PFSK-1 (cell line): Measurements from ENCODE around the gene AP3S2.

ENCODE experiments used
- POLR2AphosphoS5 ChIP-seq: IDR thresholded peaks from 2 replicates; pipeline ENCODE4 v1.6.1; 2012; ENCODE audit warnings: low read depth, mild to moderate bottlenecking, control low read depth, low read length, moderate library complexity
- SIN3A ChIP-seq: IDR thresholded peaks from 2 replicates; pipeline ENCODE4 v1.6.1; 2012; ENCODE audit warnings: mild to moderate bottlenecking, low read length, moderate library complexity, borderline replicate concordance; ENCODE audit not compliant: insufficient read depth
- TAF1 ChIP-seq: IDR thresholded peaks from 2 replicates; pipeline ENCODE4 v1.6.1; 2012; ENCODE audit warnings: low read length, control low read depth, borderline replicate concordance; ENCODE audit not compliant: insufficient read depth
- TF ChIP-seq, protein P1 (sequence below), 2 experiments: IDR thresholded peaks; 2 replicates each; pipeline versions ENCODE4 v1.6.1 to v1.8.0; 2011 to 2012; ENCODE audit warnings: low read depth in 2 of 2, low read length in 2 of 2, control low read depth in 1 of 2, inconsistent platforms in 1 of 2, mild to moderate bottlenecking in 1 of 2, moderate library complexity in 1 of 2; ENCODE audit not compliant: insufficient read depth in 1 of 2

DNA sequence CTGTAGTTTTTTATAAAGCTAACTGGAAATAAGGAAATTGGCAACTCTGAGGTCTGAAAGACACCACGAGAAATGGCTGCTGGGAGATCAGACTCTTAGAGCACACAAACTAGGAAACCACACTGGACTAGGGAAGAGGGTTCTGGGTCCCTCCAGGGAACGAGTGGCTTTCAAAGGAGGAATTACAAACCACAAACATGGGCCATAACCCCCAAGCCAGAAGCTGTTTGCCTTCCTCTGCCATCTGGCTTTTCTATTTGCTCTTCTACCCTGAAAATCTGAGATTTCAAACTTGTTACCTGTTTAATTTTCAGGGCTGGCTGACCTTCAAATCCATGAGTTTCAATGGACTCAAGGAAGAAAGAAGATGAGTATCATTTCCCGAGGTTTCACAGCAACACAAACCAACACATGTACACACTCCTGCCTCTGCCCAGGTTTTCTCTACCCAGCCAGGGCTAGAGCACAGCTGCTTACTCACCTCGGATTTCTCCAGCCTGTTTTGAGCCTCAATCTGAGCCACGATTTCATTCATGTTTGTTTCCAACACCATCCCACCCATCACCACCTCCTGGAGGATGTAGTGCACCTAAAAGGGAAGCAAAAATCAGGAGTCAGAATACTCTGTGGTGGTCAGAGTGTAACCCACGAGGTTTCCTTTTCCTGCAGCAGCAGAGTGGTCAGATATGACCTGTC is 56.5 kb downstream of the AP3S2 start:
- TF ChIP-seq POLR2AphosphoS5 (no peak), TAF1 (no peak), SIN3A (no peak)
- TF ChIP-seq, protein P1, sequence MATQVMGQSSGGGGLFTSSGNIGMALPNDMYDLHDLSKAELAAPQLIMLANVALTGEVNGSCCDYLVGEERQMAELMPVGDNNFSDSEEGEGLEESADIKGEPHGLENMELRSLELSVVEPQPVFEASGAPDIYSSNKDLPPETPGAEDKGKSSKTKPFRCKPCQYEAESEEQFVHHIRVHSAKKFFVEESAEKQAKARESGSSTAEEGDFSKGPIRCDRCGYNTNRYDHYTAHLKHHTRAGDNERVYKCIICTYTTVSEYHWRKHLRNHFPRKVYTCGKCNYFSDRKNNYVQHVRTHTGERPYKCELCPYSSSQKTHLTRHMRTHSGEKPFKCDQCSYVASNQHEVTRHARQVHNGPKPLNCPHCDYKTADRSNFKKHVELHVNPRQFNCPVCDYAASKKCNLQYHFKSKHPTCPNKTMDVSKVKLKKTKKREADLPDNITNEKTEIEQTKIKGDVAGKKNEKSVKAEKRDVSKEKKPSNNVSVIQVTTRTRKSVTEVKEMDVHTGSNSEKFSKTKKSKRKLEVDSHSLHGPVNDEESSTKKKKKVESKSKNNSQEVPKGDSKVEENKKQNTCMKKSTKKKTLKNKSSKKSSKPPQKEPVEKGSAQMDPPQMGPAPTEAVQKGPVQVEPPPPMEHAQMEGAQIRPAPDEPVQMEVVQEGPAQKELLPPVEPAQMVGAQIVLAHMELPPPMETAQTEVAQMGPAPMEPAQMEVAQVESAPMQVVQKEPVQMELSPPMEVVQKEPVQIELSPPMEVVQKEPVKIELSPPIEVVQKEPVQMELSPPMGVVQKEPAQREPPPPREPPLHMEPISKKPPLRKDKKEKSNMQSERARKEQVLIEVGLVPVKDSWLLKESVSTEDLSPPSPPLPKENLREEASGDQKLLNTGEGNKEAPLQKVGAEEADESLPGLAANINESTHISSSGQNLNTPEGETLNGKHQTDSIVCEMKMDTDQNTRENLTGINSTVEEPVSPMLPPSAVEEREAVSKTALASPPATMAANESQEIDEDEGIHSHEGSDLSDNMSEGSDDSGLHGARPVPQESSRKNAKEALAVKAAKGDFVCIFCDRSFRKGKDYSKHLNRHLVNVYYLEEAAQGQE (IDR thresholded peaks at IDR 0.05; ENCODE audit: insufficient read depth in 1 of 2, low read depth in 2 of 2, low read length in 2 of 2), result no peak
